ENCODE measurements around the gene GTPBP10.
A peak's percentile ranks its signal among the peaks of the same experiment; 100 is the strongest.

GTPBP10 gene

DNA sequence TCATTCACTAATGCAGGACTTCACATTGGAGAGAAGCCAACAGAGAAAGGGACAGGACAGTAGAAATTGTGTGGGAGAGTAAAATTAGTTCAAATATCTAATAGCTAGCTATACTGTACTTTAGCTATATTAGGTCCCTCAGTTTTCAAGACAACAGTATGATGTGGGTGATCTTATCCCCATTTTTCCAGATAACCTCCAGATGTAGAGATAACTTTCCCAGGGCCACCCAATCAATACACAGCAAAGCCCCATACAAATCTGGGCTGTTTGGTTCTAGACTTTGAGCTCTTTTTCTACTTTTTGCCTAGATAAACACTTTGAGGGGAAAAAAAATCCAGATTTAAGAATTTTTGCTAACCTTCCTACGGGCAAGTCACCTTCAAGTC is 56.3 kb downstream of the GTPBP10 start:
- no peak for ATAC-seq
- no peak for TF ChIP-seq CSDC2 (CRISPR knock-in tag; IDR thresholded peaks at IDR 0.05)
- TF ChIP-seq BACH2 (CRISPR knock-in tag; IDR thresholded peaks at IDR 0.05; ENCODE audit: borderline replicate concordance) = no peak

DNA sequence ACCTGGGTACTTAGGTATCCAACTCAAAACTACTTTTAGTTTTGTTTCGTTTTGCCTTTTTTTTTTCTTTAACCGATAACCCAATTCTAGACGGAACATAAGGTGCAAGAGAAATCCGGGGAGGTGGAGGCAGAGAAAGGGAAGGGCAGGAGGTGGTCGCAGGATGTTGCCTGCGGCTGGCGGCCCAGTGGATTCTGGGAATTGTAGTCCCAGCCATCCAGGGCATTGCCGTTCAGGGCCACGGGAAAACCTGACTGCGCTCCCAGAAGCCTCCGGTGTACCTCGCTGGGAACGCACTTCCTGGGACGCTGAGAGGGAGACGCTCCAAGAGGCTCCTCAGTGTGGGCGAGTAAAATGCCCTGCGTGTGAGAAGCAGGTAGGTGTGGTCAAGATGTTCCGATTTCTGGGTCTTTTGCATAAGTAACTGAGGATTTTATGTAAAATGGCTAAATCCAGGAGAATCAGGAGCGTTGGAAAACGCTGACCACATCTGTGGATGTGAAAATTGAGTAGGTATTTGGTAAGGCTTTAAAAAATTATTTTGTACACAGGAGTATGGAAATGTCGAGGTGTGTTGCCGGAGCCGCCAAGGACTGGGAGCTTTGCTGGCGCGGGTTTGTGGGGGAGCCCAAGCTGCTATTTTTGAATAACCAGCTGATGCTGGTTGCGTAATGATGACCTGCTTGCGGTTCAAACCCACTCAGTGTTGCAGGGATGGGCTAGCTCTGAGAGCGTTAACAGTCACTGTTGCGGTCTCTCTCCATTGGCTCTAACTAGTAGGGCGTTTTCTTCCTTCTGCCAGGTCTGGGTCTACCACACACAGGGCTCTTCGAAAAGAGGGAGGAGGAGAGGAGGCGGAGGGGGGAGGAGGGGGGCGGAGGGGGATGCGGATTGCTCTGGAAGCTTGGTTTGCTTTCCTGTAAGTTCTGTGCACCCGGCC is 56.9 kb downstream of the GTPBP10 start, which contains the start of gene CLDN12:
CLDN12 (plus strand) TSS at position 288 of the 940 bp plus-strand sequence. CDS start 9,216 bp downstream, outside the sequence.
- no peak for TF ChIP-seq ZNF565 (CRISPR knock-in tag; conservative IDR thresholded peaks at IDR 0.05; ENCODE audit: low read depth)
- TF ChIP-seq POU6F1 (CRISPR knock-in tag; IDR thresholded peaks at IDR 0.05; ENCODE audit: borderline replicate concordance, low read depth) = no peak
- no peak for TF ChIP-seq OSR1 (CRISPR knock-in tag; IDR thresholded peaks at IDR 0.05)
- TF ChIP-seq CSDC2 (CRISPR knock-in tag; IDR thresholded peaks at IDR 0.05) = no peak
- TF ChIP-seq ZNF8 (CRISPR knock-in tag; IDR thresholded peaks at IDR 0.05) = no peak
- TF ChIP-seq GLIS3 (CRISPR knock-in tag; IDR thresholded peaks at IDR 0.05) = no peak
- TF ChIP-seq, protein P1, sequence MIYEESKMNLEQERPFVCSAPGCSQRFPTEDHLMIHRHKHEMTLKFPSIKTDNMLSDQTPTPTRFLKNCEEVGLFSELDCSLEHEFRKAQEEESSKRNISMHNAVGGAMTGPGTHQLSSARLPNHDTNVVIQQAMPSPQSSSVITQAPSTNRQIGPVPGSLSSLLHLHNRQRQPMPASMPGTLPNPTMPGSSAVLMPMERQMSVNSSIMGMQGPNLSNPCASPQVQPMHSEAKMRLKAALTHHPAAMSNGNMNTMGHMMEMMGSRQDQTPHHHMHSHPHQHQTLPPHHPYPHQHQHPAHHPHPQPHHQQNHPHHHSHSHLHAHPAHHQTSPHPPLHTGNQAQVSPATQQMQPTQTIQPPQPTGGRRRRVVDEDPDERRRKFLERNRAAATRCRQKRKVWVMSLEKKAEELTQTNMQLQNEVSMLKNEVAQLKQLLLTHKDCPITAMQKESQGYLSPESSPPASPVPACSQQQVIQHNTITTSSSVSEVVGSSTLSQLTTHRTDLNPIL (CRISPR knock-in tag; IDR thresholded peaks at IDR 0.05; ENCODE audit: low read depth) = no peak
- TF ChIP-seq, protein P2, sequence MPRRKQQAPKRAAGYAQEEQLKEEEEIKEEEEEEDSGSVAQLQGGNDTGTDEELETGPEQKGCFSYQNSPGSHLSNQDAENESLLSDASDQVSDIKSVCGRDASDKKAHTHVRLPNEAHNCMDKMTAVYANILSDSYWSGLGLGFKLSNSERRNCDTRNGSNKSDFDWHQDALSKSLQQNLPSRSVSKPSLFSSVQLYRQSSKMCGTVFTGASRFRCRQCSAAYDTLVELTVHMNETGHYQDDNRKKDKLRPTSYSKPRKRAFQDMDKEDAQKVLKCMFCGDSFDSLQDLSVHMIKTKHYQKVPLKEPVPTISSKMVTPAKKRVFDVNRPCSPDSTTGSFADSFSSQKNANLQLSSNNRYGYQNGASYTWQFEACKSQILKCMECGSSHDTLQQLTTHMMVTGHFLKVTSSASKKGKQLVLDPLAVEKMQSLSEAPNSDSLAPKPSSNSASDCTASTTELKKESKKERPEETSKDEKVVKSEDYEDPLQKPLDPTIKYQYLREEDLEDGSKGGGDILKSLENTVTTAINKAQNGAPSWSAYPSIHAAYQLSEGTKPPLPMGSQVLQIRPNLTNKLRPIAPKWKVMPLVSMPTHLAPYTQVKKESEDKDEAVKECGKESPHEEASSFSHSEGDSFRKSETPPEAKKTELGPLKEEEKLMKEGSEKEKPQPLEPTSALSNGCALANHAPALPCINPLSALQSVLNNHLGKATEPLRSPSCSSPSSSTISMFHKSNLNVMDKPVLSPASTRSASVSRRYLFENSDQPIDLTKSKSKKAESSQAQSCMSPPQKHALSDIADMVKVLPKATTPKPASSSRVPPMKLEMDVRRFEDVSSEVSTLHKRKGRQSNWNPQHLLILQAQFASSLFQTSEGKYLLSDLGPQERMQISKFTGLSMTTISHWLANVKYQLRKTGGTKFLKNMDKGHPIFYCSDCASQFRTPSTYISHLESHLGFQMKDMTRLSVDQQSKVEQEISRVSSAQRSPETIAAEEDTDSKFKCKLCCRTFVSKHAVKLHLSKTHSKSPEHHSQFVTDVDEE (CRISPR knock-in tag; IDR thresholded peaks at IDR 0.05) = peak; percentile 29; the same call in 1 of the 2 replicates
- peak; percentile 38; the same call in 1 of the 2 replicates for TF ChIP-seq RARB (CRISPR knock-in tag; IDR thresholded peaks at IDR 0.05)
- 0 out of 2 replicates have a peak, but pooled peaks have one; percentile 55 for TF ChIP-seq TOX (CRISPR knock-in tag; IDR thresholded peaks at IDR 0.05; ENCODE audit: borderline replicate concordance)
- TF ChIP-seq BACH2 (CRISPR knock-in tag; IDR thresholded peaks at IDR 0.05; ENCODE audit: borderline replicate concordance) = no peak
- no peak for TF ChIP-seq SNAI2 (CRISPR knock-in tag; IDR thresholded peaks at IDR 0.05)
- no peak for TF ChIP-seq ZFP3 (CRISPR knock-in tag; IDR thresholded peaks at IDR 0.05)
- no peak for TF ChIP-seq PPARA (CRISPR knock-in tag; IDR thresholded peaks at IDR 0.05; ENCODE audit: borderline replicate concordance)
- peak; percentile 95 for ATAC-seq

- no peak for ATAC-seq
- TF ChIP-seq OSR1 (CRISPR knock-in tag; IDR thresholded peaks at IDR 0.05) = no peak
- TF ChIP-seq, protein P3, sequence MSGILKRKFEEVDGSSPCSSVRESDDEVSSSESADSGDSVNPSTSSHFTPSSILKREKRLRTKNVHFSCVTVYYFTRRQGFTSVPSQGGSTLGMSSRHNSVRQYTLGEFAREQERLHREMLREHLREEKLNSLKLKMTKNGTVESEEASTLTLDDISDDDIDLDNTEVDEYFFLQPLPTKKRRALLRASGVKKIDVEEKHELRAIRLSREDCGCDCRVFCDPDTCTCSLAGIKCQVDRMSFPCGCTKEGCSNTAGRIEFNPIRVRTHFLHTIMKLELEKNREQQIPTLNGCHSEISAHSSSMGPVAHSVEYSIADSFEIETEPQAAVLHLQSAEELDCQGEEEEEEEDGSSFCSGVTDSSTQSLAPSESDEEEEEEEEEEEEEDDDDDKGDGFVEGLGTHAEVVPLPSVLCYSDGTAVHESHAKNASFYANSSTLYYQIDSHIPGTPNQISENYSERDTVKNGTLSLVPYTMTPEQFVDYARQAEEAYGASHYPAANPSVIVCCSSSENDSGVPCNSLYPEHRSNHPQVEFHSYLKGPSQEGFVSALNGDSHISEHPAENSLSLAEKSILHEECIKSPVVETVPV (CRISPR knock-in tag; IDR thresholded peaks at IDR 0.05) = no peak
- no peak for TF ChIP-seq CSDC2 (CRISPR knock-in tag; IDR thresholded peaks at IDR 0.05)
- no peak for TF ChIP-seq BACH2 (CRISPR knock-in tag; IDR thresholded peaks at IDR 0.05; ENCODE audit: borderline replicate concordance)
- no peak for TF ChIP-seq RARB (CRISPR knock-in tag; IDR thresholded peaks at IDR 0.05)
- TF ChIP-seq ZFP3 (CRISPR knock-in tag; IDR thresholded peaks at IDR 0.05) = no peak
- no peak for TF ChIP-seq GLIS3 (CRISPR knock-in tag; IDR thresholded peaks at IDR 0.05)
- no peak for TF ChIP-seq PPARA (CRISPR knock-in tag; IDR thresholded peaks at IDR 0.05; ENCODE audit: borderline replicate concordance)
- TF ChIP-seq ZNF565 (CRISPR knock-in tag; conservative IDR thresholded peaks at IDR 0.05; ENCODE audit: low read depth) = no peak
- TF ChIP-seq, protein P1 (CRISPR knock-in tag; IDR thresholded peaks at IDR 0.05; ENCODE audit: low read depth) = no peak
- no peak for TF ChIP-seq ZNF8 (CRISPR knock-in tag; IDR thresholded peaks at IDR 0.05)
- no peak for TF ChIP-seq TOX (CRISPR knock-in tag; IDR thresholded peaks at IDR 0.05; ENCODE audit: borderline replicate concordance)
- TF ChIP-seq, protein P4, sequence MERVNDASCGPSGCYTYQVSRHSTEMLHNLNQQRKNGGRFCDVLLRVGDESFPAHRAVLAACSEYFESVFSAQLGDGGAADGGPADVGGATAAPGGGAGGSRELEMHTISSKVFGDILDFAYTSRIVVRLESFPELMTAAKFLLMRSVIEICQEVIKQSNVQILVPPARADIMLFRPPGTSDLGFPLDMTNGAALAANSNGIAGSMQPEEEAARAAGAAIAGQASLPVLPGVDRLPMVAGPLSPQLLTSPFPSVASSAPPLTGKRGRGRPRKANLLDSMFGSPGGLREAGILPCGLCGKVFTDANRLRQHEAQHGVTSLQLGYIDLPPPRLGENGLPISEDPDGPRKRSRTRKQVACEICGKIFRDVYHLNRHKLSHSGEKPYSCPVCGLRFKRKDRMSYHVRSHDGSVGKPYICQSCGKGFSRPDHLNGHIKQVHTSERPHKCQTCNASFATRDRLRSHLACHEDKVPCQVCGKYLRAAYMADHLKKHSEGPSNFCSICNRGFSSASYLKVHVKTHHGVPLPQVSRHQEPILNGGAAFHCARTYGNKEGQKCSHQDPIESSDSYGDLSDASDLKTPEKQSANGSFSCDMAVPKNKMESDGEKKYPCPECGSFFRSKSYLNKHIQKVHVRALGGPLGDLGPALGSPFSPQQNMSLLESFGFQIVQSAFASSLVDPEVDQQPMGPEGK (CRISPR knock-in tag; IDR thresholded peaks at IDR 0.05; ENCODE audit: borderline replicate concordance) = no peak
- TF ChIP-seq ARNTL (CRISPR knock-in tag; IDR thresholded peaks at IDR 0.05; ENCODE audit: borderline replicate concordance, low read depth) = no peak
- no peak for TF ChIP-seq ZNF70 (CRISPR knock-in tag; IDR thresholded peaks at IDR 0.05)
- TF ChIP-seq, protein P2 (CRISPR knock-in tag; IDR thresholded peaks at IDR 0.05) = no peak
- TF ChIP-seq SNAI2 (CRISPR knock-in tag; IDR thresholded peaks at IDR 0.05) = no peak
- no peak for TF ChIP-seq ESRRG (CRISPR knock-in tag; IDR thresholded peaks at IDR 0.05)
Observed at GRCh38 chr7:90404777-90405176, 58.3 kb downstream of the GTPBP10 start.

All from SK-N-SH treated with all-trans-retinoic acid at 6 μM for 48 hours (cell line).